Adrenal gland (tissue), 5 donors: ENCODE data around the gene ARAP2.

ENCODE experiments used
- POLR2A ChIP-seq, 2 donors: fragments of 450-650 bp; IDR thresholded peaks; one replicate each; pipeline ENCODE4 v1.6.1; 2017; ENCODE audit warnings: antibody characterized with exemption in 2 of 2, mild to moderate bottlenecking in 2 of 2, moderate library complexity in 1 of 2
- TF ChIP-seq, protein P1 (sequence below), 6 experiments: fragments of 450-650 bp in 4 of 6; fragments of 200-600 bp in 2 of 6; sonication (generic) in 1 of 6; IDR thresholded peaks; 1 replicate in 5 of 6; 2 replicates in 1 of 6; pipeline versions ENCODE4 v1.5.1 to v1.8.0; 2016 to 2021; ENCODE audit warnings: antibody characterized with exemption in 6 of 6, mild to moderate bottlenecking in 2 of 6, moderate library complexity in 1 of 6
- donor health status: DM: no; HTN: no; CAD: no.

DNA sequence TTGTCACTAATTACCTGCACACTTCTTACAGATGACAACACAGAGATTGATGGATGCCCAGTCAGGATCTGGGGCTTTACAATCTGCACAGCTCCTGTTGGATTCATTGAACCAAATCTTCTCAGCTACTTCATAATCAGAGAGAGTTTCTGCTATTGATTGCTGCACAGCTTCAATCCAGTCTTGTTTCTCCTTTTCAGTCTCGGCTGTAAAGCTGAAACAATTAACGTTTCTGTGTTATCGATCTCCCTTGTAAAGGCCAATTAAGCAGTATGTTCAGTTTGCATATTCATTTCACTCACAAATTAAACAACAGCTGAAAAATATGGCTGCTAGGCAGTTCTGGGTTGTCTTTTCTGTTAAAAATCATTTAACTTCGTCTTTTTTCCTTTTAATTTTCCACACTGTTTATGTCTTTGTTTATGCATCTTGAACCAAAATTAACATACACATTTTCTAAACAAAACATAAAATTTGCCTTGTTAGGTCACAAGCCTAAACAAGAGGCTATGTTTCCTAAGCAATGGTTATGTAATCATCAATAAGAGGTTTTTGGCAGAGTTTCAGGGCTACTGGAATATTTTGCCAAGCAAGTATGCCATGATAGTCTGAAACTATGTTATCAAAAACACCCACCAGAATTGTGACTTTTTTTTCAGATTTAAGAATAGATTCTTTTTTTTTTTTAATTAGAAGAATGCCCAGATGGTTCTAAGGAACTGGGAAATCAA lies 79.2 kb downstream of the ARAP2 start:
- TF ChIP-seq, protein P1, sequence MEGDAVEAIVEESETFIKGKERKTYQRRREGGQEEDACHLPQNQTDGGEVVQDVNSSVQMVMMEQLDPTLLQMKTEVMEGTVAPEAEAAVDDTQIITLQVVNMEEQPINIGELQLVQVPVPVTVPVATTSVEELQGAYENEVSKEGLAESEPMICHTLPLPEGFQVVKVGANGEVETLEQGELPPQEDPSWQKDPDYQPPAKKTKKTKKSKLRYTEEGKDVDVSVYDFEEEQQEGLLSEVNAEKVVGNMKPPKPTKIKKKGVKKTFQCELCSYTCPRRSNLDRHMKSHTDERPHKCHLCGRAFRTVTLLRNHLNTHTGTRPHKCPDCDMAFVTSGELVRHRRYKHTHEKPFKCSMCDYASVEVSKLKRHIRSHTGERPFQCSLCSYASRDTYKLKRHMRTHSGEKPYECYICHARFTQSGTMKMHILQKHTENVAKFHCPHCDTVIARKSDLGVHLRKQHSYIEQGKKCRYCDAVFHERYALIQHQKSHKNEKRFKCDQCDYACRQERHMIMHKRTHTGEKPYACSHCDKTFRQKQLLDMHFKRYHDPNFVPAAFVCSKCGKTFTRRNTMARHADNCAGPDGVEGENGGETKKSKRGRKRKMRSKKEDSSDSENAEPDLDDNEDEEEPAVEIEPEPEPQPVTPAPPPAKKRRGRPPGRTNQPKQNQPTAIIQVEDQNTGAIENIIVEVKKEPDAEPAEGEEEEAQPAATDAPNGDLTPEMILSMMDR (IDR thresholded peaks at IDR 0.05), result no peak
- no peak for TF ChIP-seq POLR2A (IDR thresholded peaks at IDR 0.05)
